IMR-90 (cell line): Measurements from ENCODE around the gene ENOX1. TPM values are rescaled to one million over a fixed set of nuclear protein-coding genes. Genes with fewer than 3 reads are reported as not detected.

Source experiments
- ATAC-seq: fragments of 200-7000 bp; cut with Tn5 transposase; 2 replicates; pipeline ENCODE4 v1.9.1; 2020; ENCODE audit warnings: low read depth, mild to moderate bottlenecking, moderate library complexity
- BruUV-seq: library from RNA; stranded (reverse); fragments of 400-500 nt; replicated peaks from 2 replicates; lab custom pipeline; 2021; lab: Mats Ljungman, UMichigan
- CTCF ChIA-PET: fragments of 300-600 bp; formaldehyde crosslinking; extraction: SDS; loops from one replicate; lab custom pipeline; 2021; ENCODE audit warnings: antibody characterized with exemption; lab: Yijun Ruan, JAX
- POLR2A ChIA-PET: fragments of 300-600 bp; sonication (Branson Sonifier 250); formaldehyde crosslinking; loops from one replicate; lab custom pipeline; 2022; ENCODE audit warnings: antibody characterized with exemption; ENCODE audit not compliant: unreplicated experiment; lab: Charles Lee
- DNase-seq: peaks from one replicate; pipeline ENCODE4 v3.0.0; 2013
- H2AFZ ChIP-seq: replicated peaks from 2 replicates; pipeline ENCODE3; 2013; ENCODE audit warnings: low read length, mild to moderate bottlenecking; ENCODE audit not compliant: poor library complexity
- H2AK5ac ChIP-seq: 2 replicates; pipeline ENCODE4 v1.6.1; 2013; ENCODE audit warnings: low read depth, low read length, inconsistent platforms
- H2AK9ac ChIP-seq: replicated peaks from 2 replicates; pipeline ENCODE3; 2013; ENCODE audit warnings: mild to moderate bottlenecking, low read depth, low read length, moderate library complexity; ENCODE audit not compliant: poor library complexity
- H2BK120ac ChIP-seq: 2 replicates; pipeline ENCODE4 v1.6.1; 2013; ENCODE audit warnings: low read depth, low read length, inconsistent platforms
- H2BK15ac ChIP-seq: 3 replicates; pipeline ENCODE4 v1.6.1; 2013; ENCODE audit warnings: low read depth, low read length, inconsistent platforms
- H2BK20ac ChIP-seq: 2 replicates; pipeline ENCODE4 v1.6.1; 2013; ENCODE audit warnings: low read depth, mild to moderate bottlenecking, inconsistent platforms, low read length, moderate library complexity
- H2BK5ac ChIP-seq: 2 replicates; pipeline ENCODE4 v1.6.1; 2013; ENCODE audit warnings: mild to moderate bottlenecking, low read depth, low read length, inconsistent platforms; ENCODE audit not compliant: poor library complexity, severe bottlenecking
- H3K14ac ChIP-seq: replicated peaks from 2 replicates; pipeline ENCODE4 v1.6.1; 2013; ENCODE audit warnings: low read depth, low read length, inconsistent platforms
- H3K18ac ChIP-seq: 2 replicates; pipeline ENCODE4 v1.6.1; 2013; ENCODE audit warnings: low read depth, low read length, control low read depth
- H3K23ac ChIP-seq: 2 replicates; pipeline ENCODE4 v1.6.1; 2013; ENCODE audit warnings: low read depth, low read length, inconsistent platforms
- H3K27ac ChIP-seq: 2 replicates; pipeline ENCODE4 v1.5.1; 2013; ENCODE audit warnings: mild to moderate bottlenecking, control low read depth, low read length; ENCODE audit not compliant: insufficient read depth
- H3K27me3 ChIP-seq: 2 replicates; pipeline ENCODE4 v1.6.1; 2013; ENCODE audit warnings: low read length; ENCODE audit not compliant: control insufficient read depth, insufficient read depth
- H3K36me3 ChIP-seq: 2 replicates; pipeline ENCODE4 v1.6.1; 2013; ENCODE audit warnings: low read length, mixed read lengths; ENCODE audit not compliant: control insufficient read depth, insufficient read depth
- H3K4ac ChIP-seq: 2 replicates; pipeline ENCODE4 v1.6.1; 2013; ENCODE audit warnings: low read depth, low read length, inconsistent platforms
- H3K4me1 ChIP-seq: 2 replicates; pipeline ENCODE4 v1.6.1; 2013; ENCODE audit warnings: low read length, mixed read lengths; ENCODE audit not compliant: control insufficient read depth, insufficient read depth
- H3K4me2 ChIP-seq: 2 replicates; pipeline ENCODE4 v1.6.1; 2013; ENCODE audit warnings: low read depth, mild to moderate bottlenecking, control low read depth, low read length, moderate library complexity
- H3K4me3 ChIP-seq: 2 replicates; pipeline ENCODE4 v1.5.1; 2013; ENCODE audit warnings: low read depth, mild to moderate bottlenecking, control low read depth, low read length, moderate library complexity; ENCODE audit not compliant: insufficient read depth
- H3K56ac ChIP-seq: 2 replicates; pipeline ENCODE4 v1.6.1; 2013; ENCODE audit warnings: low read length, inconsistent platforms; ENCODE audit not compliant: insufficient read depth; ENCODE audit errors: extremely low read depth
- H3K79me1 ChIP-seq, 2 experiments: 2 replicates each; pipeline ENCODE4 v1.6.1; 2013; ENCODE audit warnings: low read length in 2 of 2, inconsistent platforms in 1 of 2, low read depth in 1 of 2
- H3K9ac ChIP-seq: 2 replicates; pipeline ENCODE4 v1.6.1; 2013; ENCODE audit warnings: low read depth, low read length, control low read depth
- H3K9me1 ChIP-seq: 2 replicates; pipeline ENCODE4 v1.6.1; 2013; ENCODE audit warnings: low read length, inconsistent platforms; ENCODE audit not compliant: insufficient read depth
- H3K9me3 ChIP-seq: 2 replicates; pipeline ENCODE4 v1.6.1; 2013; ENCODE audit warnings: low read length; ENCODE audit not compliant: control insufficient read depth, insufficient read depth
- H4K20me1 ChIP-seq: 2 replicates; pipeline ENCODE4 v1.6.1; 2013; ENCODE audit warnings: low read length, inconsistent platforms; ENCODE audit not compliant: insufficient read depth
- H4K5ac ChIP-seq: 2 replicates; pipeline ENCODE4 v1.6.1; 2013; ENCODE audit warnings: mild to moderate bottlenecking, low read depth, low read length, control low read depth
- H4K8ac ChIP-seq, 2 experiments: 2 replicates each; pipeline ENCODE4 v1.6.1; 2013; ENCODE audit warnings: low read depth in 2 of 2, low read length in 2 of 2, control low read depth in 1 of 2, inconsistent platforms in 1 of 2
- H4K91ac ChIP-seq: 2 replicates; pipeline ENCODE4 v1.6.1; 2013; ENCODE audit warnings: low read depth, low read length, inconsistent platforms; ENCODE audit not compliant: insufficient read depth
- MXI1 ChIP-seq: IDR thresholded peaks from 2 replicates; pipeline ENCODE4 v1.6.1; 2012; ENCODE audit warnings: low read depth, mild to moderate bottlenecking, low read length, moderate library complexity, borderline replicate concordance
- WGBS, 2 experiments: methylation state at CpG; one replicate each; pipeline versions ENCODE4 v1.1.5 to v1.1.7; 2013; ENCODE audit warnings: missing lambda C conversion rate in 2 of 2; ENCODE audit not compliant: insufficient read length in 1 of 2; ENCODE audit errors: extremely low coverage in 2 of 2; 5-methylcytosine and 5-hydroxymethylcytosine counted together
- dilution Hi-C: fragments of 300-500 bp; cut with HindIII; formaldehyde crosslinking; loops from one replicate; pipeline ENCODE4 v1.14.3; 2018; ENCODE audit warnings: low sequenced_read_pairs; ENCODE audit not compliant: unreplicated experiment
- in situ Hi-C: fragments of 300-500 bp; cut with MboI; formaldehyde crosslinking; loops from 3 replicates; pipeline ENCODE4 v1.14.3; 2019; ENCODE audit warnings: low sequenced_read_pairs, inconsistent platforms, mixed read lengths
- intact Hi-C: fragments of 100-400 bp; cut with micrococcal nuclease; formaldehyde crosslinking; loops from 2 replicates; pipeline ENCODE4 v1.10.0; 2022
- polyA plus RNA-seq, 3 experiments: library from polyadenylated mRNA; depleted of rRNA; stranded (reverse); fragments of >200 nt; gene quantifications; 2 replicates each; pipeline ENCODE4 v1.2.3, GENCODE V29; 2012; ENCODE audit warnings: low replicate concordance in 1 of 3
- total RNA-seq: library from RNA; depleted of rRNA; stranded (reverse); fragments of >200 nt; gene quantifications from 2 replicates; pipeline ENCODE4 v1.2.3, GENCODE V29; 2012

ENOX1 gene
- total and polyA plus RNA-seq, 2 of the 4 experiments (the other 2 are of a cell fraction), result 0.99 to 1.3 TPM

DNA sequence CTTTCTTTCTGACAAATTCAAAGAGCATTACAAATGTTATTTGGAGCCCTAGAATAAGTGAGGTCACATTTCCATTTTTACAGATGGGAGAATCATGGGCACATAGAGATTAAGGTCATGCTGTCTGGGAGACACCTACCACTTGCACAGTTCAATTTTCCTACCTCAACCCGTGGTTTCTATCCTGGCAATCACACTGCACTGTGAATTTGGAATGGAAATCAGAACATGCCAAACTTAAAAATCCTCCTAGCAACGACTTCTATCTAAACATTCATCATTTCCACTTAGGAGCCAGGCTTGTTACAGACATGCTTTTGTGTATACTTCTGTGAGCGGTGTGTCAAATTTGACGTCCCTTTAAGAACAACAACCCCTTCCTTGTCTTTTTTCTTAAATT lies 511.9 kb downstream of the ENOX1 start:
- H3K4me2 ChIP-seq, result no peak overlapping the region
- no peak overlapping the region for H3K56ac ChIP-seq
- no peak overlapping the region for H2AK9ac ChIP-seq
- H3K14ac ChIP-seq, result no peak overlapping the region
- H4K20me1 ChIP-seq, result no peaks in the 10 kb centered on the region
- H3K9me3 ChIP-seq, result no peaks in the 10 kb centered on the region
- in situ Hi-C loops (no loop called here), intact Hi-C loops (loop anchor here (5.0 to 10.0 kb wide), 2 partner anchors 168 to 600 kb away; partner anchors contain the start of genes CCDC122 and LACC1), dilution Hi-C loops (no loop called here)
- no peaks in the 10 kb centered on the region for H3K27me3 ChIP-seq
- H3K4me1 ChIP-seq, result peaks cover 22% of the 10 kb centered on the region
- 0 out of 2 replicates have a peak overlapping the region, but pooled peaks have one; percentile 38 for H2AK5ac ChIP-seq
- ChIA-PET POLR2A (no interaction called here), CTCF (no interaction called here)
- BruUV-seq, result no TSS peak
- no peak overlapping the region for H3K23ac ChIP-seq
- H3K36me3 ChIP-seq, result no peaks in the 10 kb centered on the region
- H3K4me3 ChIP-seq, result no peak overlapping the region
- no peak overlapping the region for H4K91ac ChIP-seq
- ATAC-seq, result no peak
- no peak overlapping the region for H4K8ac ChIP-seq
- H2BK120ac ChIP-seq, result 0 out of 2 replicates have a peak overlapping the region, but pooled peaks have one; percentile 22
- H3K9ac ChIP-seq, result no peak overlapping the region
- H4K5ac ChIP-seq, result peak overlapping the region; percentile 42; the same call in 1 of the 2 replicates
- H3K27ac ChIP-seq, result no peak overlapping the region
- peak overlapping the region; percentile 56; the same call in 1 of the 2 replicates for H3K18ac ChIP-seq
- H2AFZ ChIP-seq, result no peak overlapping the region
- no peak overlapping the region for H3K4ac ChIP-seq
- WGBS, 2 experiments, result 60% methylated on average over 1 of the region's 4 CpGs; no CpG with 5 or more reads in 1 of the 2 experiments
- TF ChIP-seq MXI1, result no peak
- H2BK15ac ChIP-seq, result 0 out of 3 replicates have a peak overlapping the region, but pooled peaks have one; percentile 38
- H2BK5ac ChIP-seq, result no peak overlapping the region
- no peak for DNase-seq
- peaks cover 4% of the 10 kb centered on the region; the same call in 1 of the 2 replicates for H3K9me1 ChIP-seq
- no peak overlapping the region for H2BK20ac ChIP-seq
- no peaks in the 10 kb centered on the region for H3K79me1 ChIP-seq
